ENCODE data around the gene MAP3K2. TPM values are rescaled to one million over a fixed set of nuclear protein-coding genes. Genes with fewer than 3 reads are reported as not detected.
A peak's percentile ranks its signal among the peaks of the same experiment; 100 is the strongest.

MAP3K2 gene
- total RNA-seq, 1 experiment from 2014 or later: 54.8 TPM

DNA sequence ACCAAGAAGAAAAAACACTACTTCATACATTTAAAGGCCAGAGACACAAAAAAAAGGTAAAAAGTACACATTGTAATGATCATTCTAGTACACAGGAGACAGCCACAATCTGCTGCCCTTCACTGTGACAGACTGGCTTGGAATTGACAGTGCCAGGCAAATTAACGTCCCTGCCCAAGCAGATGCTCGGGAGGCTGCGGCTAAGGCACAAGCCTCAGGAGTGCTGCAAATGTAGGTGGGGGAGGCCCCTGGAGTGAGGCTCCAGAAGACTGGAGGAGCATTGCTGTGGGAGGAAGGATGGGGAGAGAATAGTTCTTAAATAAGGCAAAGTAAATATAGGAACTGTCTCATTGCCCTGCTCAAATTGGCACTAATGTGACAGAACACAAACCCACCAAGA, 112.4 kb downstream of the MAP3K2 start:
- H3K9me3 ChIP-seq (ENCODE audit: low read depth, low read length, poor library complexity, severe bottlenecking): no peaks in the 10 kb centered on the region
- peaks cover 78% of the 10 kb centered on the region for H3K36me3 ChIP-seq (ENCODE audit: insufficient read depth, low read length, poor library complexity, severe bottlenecking)
- H3K4me1 ChIP-seq (ENCODE audit: insufficient read depth, low read length, poor library complexity, severe bottlenecking): no peaks in the 10 kb centered on the region
- no TSS peak for BruUV-seq (replicated peaks)
- H3K4me3 ChIP-seq (ENCODE audit: low read depth, low read length, poor library complexity, severe bottlenecking): no peak overlapping the region
- TF ChIP-seq EZH2 (IDR thresholded peaks at IDR 0.05; ENCODE audit: borderline replicate concordance, low read depth, low read length, poor library complexity, severe bottlenecking): no peak
- TF ChIP-seq, protein P1, sequence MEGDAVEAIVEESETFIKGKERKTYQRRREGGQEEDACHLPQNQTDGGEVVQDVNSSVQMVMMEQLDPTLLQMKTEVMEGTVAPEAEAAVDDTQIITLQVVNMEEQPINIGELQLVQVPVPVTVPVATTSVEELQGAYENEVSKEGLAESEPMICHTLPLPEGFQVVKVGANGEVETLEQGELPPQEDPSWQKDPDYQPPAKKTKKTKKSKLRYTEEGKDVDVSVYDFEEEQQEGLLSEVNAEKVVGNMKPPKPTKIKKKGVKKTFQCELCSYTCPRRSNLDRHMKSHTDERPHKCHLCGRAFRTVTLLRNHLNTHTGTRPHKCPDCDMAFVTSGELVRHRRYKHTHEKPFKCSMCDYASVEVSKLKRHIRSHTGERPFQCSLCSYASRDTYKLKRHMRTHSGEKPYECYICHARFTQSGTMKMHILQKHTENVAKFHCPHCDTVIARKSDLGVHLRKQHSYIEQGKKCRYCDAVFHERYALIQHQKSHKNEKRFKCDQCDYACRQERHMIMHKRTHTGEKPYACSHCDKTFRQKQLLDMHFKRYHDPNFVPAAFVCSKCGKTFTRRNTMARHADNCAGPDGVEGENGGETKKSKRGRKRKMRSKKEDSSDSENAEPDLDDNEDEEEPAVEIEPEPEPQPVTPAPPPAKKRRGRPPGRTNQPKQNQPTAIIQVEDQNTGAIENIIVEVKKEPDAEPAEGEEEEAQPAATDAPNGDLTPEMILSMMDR (conservative IDR thresholded peaks at IDR 0.05; ENCODE audit: low read depth, low read length): no peak
- POLR2A ChIA-PET (ENCODE audit: low non-redundant PET): interaction anchor here (1.1 kb wide), 1 partner anchor 78 kb away, joined by 4 read pairs; no protein-coding TSS in a partner anchor
- intact Hi-C loops (cut with micrococcal nuclease; ENCODE audit: unreplicated experiment): no loop called here
- DNase-seq (ENCODE audit: low spot score): no peak
- CTCF ChIA-PET: no interaction called here
- H3K27me3 ChIP-seq (replicated peaks; ENCODE audit: insufficient read depth, low read depth, low read length, poor library complexity): no peaks in the 10 kb centered on the region
- no peak overlapping the region for H3K27ac ChIP-seq (ENCODE audit: low read depth, low read length, poor library complexity, severe bottlenecking)

GRCh38 chr2:127270663-127271062, 117.1 kb downstream of the MAP3K2 start:
- H3K4me3 ChIP-seq (ENCODE audit: low read depth, low read length, poor library complexity, severe bottlenecking): no peak overlapping the region
- H3K27ac ChIP-seq (ENCODE audit: low read depth, low read length, poor library complexity, severe bottlenecking): no peak overlapping the region
- no peaks in the 10 kb centered on the region for H3K27me3 ChIP-seq (replicated peaks; ENCODE audit: insufficient read depth, low read depth, low read length, poor library complexity)
- intact Hi-C loops (cut with micrococcal nuclease; ENCODE audit: unreplicated experiment): no loop called here
- ChIA-PET CTCF (interaction anchor here (1.2 kb wide), 1 partner anchor 73 kb away, joined by 5 read pairs; no protein-coding TSS in a partner anchor), POLR2A (ENCODE audit: low non-redundant PET) (no interaction called here)
- peaks cover 73% of the 10 kb centered on the region for H3K36me3 ChIP-seq (ENCODE audit: insufficient read depth, low read length, poor library complexity, severe bottlenecking)
- DNase-seq (ENCODE audit: low spot score): no peak
- no peaks in the 10 kb centered on the region for H3K4me1 ChIP-seq (ENCODE audit: insufficient read depth, low read length, poor library complexity, severe bottlenecking)
- no TSS peak for BruUV-seq (replicated peaks)
- H3K9me3 ChIP-seq (ENCODE audit: low read depth, low read length, poor library complexity, severe bottlenecking): no peaks in the 10 kb centered on the region
- TF ChIP-seq EZH2 (IDR thresholded peaks at IDR 0.05; ENCODE audit: borderline replicate concordance, low read depth, low read length, poor library complexity, severe bottlenecking): no peak
- TF ChIP-seq, protein P1 (conservative IDR thresholded peaks at IDR 0.05; ENCODE audit: low read depth, low read length): peak; percentile 26; the same call in 1 of the 2 replicates

- intact Hi-C loops (cut with micrococcal nuclease; ENCODE audit: unreplicated experiment): no loop called here
- no peak for DNase-seq (ENCODE audit: low spot score)
- ChIA-PET CTCF (no interaction called here), POLR2A (ENCODE audit: low non-redundant PET) (no interaction called here)
- Histone ChIP-seq H3K9me3 (ENCODE audit: low read depth, low read length, poor library complexity, severe bottlenecking) (no peaks in the 10 kb centered on the region), H3K4me3 (ENCODE audit: low read depth, low read length, poor library complexity, severe bottlenecking) (no peak overlapping the region), H3K36me3 (ENCODE audit: insufficient read depth, low read length, poor library complexity, severe bottlenecking) (peaks cover 42% of the 10 kb centered on the region), H3K4me1 (ENCODE audit: insufficient read depth, low read length, poor library complexity, severe bottlenecking) (no peaks in the 10 kb centered on the region), H3K27ac (ENCODE audit: low read depth, low read length, poor library complexity, severe bottlenecking) (no peak overlapping the region), H3K27me3 (replicated peaks; ENCODE audit: insufficient read depth, low read depth, low read length, poor library complexity) (no peaks in the 10 kb centered on the region)
- TF ChIP-seq, protein P1 (conservative IDR thresholded peaks at IDR 0.05; ENCODE audit: low read depth, low read length): no peak
- no peak for TF ChIP-seq EZH2 (IDR thresholded peaks at IDR 0.05; ENCODE audit: borderline replicate concordance, low read depth, low read length, poor library complexity, severe bottlenecking)
- no TSS peak for BruUV-seq (replicated peaks)
These were observed 125.9 kb downstream of the MAP3K2 start for GRCh38 chr2:127261804-127262406.

All from A673 (cell line).